Mammary epithelial cell (primary cell): Measurements from ENCODE around the gene ZNF490.

Experiments used
- EZH2 ChIP-seq: IDR thresholded peaks from 2 replicates; pipeline ENCODE4 v1.6.1; 2012; ENCODE audit warnings: low read length, inconsistent platforms, borderline replicate concordance
- TF ChIP-seq, protein P1 (sequence below), 2 donors: IDR thresholded peaks in 1 of 2; conservative IDR thresholded peaks in 1 of 2; 2 replicates each; pipeline ENCODE4 v1.5.1; 2011 to 2012; ENCODE audit warnings: inconsistent platforms in 2 of 2, low read length in 2 of 2, mild to moderate bottlenecking in 2 of 2, control low read depth in 1 of 2, low read depth in 1 of 2; ENCODE audit not compliant: insufficient read depth in 1 of 2; ENCODE audit errors: extremely low read depth in 1 of 2

DNA sequence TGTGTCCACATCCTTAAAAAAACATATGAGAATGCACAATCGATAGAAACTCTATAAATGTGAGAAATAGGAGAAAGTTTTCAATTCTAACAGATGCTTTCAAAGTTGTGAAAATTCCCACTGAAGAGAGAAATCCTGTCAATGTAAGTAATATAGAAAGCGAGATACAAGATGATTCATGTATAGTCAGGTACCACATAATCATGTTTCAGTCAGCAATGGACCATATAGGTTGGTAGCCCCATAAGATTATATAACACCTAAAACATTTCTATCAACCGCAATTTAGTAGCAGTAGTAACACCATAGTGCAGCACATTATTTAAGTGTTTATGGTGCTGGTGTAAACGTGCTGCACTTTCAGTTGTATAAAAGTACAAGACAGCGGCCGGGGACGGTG lies 18.6 kb upstream of the ZNF490 start:
- TF ChIP-seq, protein P1, sequence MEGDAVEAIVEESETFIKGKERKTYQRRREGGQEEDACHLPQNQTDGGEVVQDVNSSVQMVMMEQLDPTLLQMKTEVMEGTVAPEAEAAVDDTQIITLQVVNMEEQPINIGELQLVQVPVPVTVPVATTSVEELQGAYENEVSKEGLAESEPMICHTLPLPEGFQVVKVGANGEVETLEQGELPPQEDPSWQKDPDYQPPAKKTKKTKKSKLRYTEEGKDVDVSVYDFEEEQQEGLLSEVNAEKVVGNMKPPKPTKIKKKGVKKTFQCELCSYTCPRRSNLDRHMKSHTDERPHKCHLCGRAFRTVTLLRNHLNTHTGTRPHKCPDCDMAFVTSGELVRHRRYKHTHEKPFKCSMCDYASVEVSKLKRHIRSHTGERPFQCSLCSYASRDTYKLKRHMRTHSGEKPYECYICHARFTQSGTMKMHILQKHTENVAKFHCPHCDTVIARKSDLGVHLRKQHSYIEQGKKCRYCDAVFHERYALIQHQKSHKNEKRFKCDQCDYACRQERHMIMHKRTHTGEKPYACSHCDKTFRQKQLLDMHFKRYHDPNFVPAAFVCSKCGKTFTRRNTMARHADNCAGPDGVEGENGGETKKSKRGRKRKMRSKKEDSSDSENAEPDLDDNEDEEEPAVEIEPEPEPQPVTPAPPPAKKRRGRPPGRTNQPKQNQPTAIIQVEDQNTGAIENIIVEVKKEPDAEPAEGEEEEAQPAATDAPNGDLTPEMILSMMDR (conservative IDR thresholded peaks at IDR 0.05 in 1 of 2, IDR thresholded peaks at IDR 0.05 in 1 of 2; ENCODE audit: extremely low read depth in 1 of 2, insufficient read depth in 1 of 2, low read depth in 1 of 2, low read length in 2 of 2) = no peak
- no peak for TF ChIP-seq EZH2
